Skeletal muscle satellite cell (primary cell): ENCODE measurements around the gene POU5F2.

Experiments used
- H3K27me3 ChIP-seq: 2 replicates; pipeline ENCODE4 v1.7.0; 2013; ENCODE audit warnings: low read length; ENCODE audit not compliant: control insufficient read depth, insufficient read depth
- H3K36me3 ChIP-seq: 2 replicates; pipeline ENCODE4 v1.7.0; 2013; ENCODE audit warnings: mild to moderate bottlenecking, control low read depth, low read length; ENCODE audit not compliant: insufficient read depth
- H3K4me1 ChIP-seq: 2 replicates; pipeline ENCODE4 v1.7.0; 2013; ENCODE audit warnings: low read length; ENCODE audit not compliant: control insufficient read depth, insufficient read depth
- H3K4me2 ChIP-seq: 2 replicates; pipeline ENCODE4 v1.7.0; 2013; ENCODE audit warnings: mild to moderate bottlenecking, low read length
- H3K4me3 ChIP-seq: 2 replicates; pipeline ENCODE4 v1.7.0; 2013; ENCODE audit warnings: low read length
- H3K9ac ChIP-seq: 2 replicates; pipeline ENCODE4 v1.7.0; 2013; ENCODE audit warnings: mild to moderate bottlenecking, low read depth, low read length, moderate library complexity
- H3K9me3 ChIP-seq: replicated peaks from 2 replicates; pipeline ENCODE4 v1.7.0; 2013; ENCODE audit warnings: mild to moderate bottlenecking, control low read depth, low read length

POU5F2 gene

DNA sequence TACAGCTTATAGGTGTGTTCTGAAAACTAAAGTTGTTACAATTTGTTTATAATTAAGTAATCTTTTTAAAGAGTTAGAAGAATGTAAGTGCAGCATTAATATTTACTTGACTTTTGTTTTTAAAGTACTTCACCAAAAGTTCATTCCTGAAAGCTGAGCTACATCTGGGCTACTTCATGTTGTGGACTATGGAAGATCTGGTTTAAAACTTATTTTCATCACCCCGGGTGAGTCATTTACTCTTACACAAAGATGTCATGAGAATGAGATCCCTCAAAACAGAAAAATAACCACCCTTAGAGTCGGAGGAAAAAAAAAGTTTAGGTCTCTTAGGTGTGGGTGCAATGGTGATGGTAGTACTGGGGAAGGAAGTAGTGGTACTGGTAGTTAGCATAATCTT is 5.1 kb downstream of the POU5F2 start:
- Histone ChIP-seq H3K27me3 (no peaks in the 10 kb centered on the region), H3K4me1 (peaks cover 10% of the 10 kb centered on the region), H3K4me3 (no peak overlapping the region), H3K9me3 (no peaks in the 10 kb centered on the region), H3K36me3 (no peaks in the 10 kb centered on the region), H3K4me2 (no peak overlapping the region), H3K9ac (no peak overlapping the region)

DNA sequence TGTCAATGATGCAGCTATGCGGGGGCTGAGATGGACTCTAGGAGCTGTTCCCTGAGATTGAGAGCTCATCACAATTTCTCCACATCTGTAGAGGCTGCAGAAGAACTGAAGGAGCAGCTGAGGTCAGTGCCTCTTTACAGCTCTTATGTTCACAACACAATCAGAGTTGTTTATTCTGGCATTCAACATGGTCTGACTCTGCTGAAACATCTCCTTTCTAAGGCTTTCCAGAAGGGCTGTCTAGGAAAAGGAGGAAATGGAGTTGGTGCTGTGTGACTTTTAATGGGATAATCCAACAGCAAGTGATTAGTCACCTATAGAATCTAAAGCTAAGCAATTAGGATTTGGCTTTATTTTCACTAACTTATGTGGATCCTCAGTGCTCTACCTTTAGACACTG is 6.0 kb downstream of the POU5F2 start:
- H3K4me1 ChIP-seq: peaks cover 10% of the 10 kb centered on the region
- H3K9me3 ChIP-seq: no peaks in the 10 kb centered on the region
- no peaks in the 10 kb centered on the region for H3K36me3 ChIP-seq
- no peaks in the 10 kb centered on the region for H3K27me3 ChIP-seq
- H3K9ac ChIP-seq: no peak overlapping the region
- no peak overlapping the region for H3K4me2 ChIP-seq
- H3K4me3 ChIP-seq: no peak overlapping the region

DNA sequence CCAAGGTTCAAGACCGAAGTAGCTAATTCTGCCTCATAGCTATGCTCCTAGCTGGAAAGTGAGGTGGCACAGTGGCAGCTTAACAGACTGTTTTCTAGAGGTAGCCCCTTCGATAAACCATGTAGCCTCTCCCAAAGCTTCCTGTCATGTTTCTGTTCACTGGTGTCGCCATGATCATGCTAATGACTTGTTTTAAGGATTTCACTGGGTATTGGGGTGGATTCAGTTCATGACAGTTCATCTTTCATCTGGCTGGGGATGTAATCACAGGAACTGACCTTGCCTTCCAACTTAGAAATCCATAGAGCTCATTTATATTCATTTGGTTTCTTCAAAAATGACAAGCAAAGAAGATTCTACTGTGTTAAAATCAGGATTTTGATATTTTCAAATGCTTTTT is 9.4 kb downstream of the POU5F2 start:
- Histone ChIP-seq H3K4me1 (peaks cover 10% of the 10 kb centered on the region), H3K27me3 (no peaks in the 10 kb centered on the region)

DNA sequence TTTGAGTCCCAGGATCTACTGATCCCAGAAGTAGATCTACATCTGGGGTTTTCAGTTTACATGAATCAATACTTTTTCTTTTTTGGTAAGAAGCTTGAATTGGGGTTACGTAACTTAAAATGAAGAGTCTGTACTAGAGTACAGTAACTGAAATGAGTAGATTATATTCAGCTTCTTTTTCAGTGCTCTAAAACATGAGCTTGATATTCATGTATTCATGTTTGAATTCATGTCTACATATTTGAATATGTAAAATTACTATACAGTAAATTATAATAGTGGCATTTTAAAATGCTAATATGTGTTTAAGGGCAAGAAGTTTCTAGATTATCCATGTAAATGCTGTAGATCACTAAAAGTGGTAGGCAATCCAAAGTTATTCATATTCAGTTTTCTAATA is 14.8 kb downstream of the POU5F2 start:
- no peak overlapping the region for H3K9ac ChIP-seq
- H3K27me3 ChIP-seq: no peaks in the 10 kb centered on the region
- H3K4me1 ChIP-seq: no peaks in the 10 kb centered on the region
- no peak overlapping the region for H3K4me3 ChIP-seq
- no peak overlapping the region for H3K4me2 ChIP-seq
- H3K36me3 ChIP-seq: no peaks in the 10 kb centered on the region
- no peaks in the 10 kb centered on the region for H3K9me3 ChIP-seq

More for the DNA sequence above, 9.4 kb downstream of the POU5F2 start:
- no peaks in the 10 kb centered on the region for H3K36me3 ChIP-seq
- no peak overlapping the region for H3K4me3 ChIP-seq
- H3K4me2 ChIP-seq: no peak overlapping the region
- H3K9ac ChIP-seq: no peak overlapping the region
- no peaks in the 10 kb centered on the region for H3K9me3 ChIP-seq

DNA sequence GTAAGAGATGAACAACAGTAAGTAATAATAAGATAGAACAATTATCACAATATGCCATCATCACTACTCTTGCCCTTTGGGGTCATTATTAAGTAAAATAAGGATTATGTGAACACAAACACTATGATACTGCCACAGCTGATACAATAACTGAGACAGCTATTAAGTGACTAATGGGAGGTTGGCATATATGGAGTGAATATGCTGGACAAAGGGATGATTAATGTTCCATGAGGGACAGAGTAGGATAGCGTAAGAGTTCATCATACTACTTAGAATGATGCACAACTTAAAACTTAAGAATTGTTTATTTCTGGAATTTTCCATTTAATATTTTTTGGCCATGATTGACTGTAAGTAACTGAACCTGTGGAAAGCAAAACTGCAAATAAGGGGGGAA is 16.6 kb downstream of the POU5F2 start:
- Histone ChIP-seq H3K9me3 (no peaks in the 10 kb centered on the region), H3K4me1 (no peaks in the 10 kb centered on the region), H3K4me3 (no peak overlapping the region), H3K27me3 (no peaks in the 10 kb centered on the region), H3K4me2 (no peak overlapping the region), H3K9ac (no peak overlapping the region), H3K36me3 (no peaks in the 10 kb centered on the region)

DNA sequence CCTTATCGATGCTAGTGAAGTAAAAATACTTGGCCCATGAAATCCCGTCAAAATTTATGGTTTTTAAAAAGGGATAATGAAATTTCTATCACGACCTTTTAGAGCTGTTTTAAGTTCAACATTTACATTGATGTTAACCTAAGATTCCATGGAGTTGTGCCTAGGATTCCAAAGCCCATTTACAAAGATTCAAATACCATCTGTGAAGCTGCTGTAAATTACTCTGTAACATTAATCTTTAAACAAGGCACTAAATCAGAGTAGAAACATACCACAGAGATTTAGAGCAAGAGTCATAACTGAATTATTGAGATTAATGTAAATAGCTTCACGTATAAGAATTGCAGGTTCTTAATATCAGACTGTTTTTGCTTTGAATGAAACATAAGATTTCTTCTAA is 17.7 kb downstream of the POU5F2 start:
- H3K4me2 ChIP-seq: no peak overlapping the region
- no peaks in the 10 kb centered on the region for H3K27me3 ChIP-seq
- H3K9me3 ChIP-seq: no peaks in the 10 kb centered on the region
- H3K36me3 ChIP-seq: no peaks in the 10 kb centered on the region
- H3K4me3 ChIP-seq: no peak overlapping the region
- no peak overlapping the region for H3K9ac ChIP-seq
- H3K4me1 ChIP-seq: no peaks in the 10 kb centered on the region

DNA sequence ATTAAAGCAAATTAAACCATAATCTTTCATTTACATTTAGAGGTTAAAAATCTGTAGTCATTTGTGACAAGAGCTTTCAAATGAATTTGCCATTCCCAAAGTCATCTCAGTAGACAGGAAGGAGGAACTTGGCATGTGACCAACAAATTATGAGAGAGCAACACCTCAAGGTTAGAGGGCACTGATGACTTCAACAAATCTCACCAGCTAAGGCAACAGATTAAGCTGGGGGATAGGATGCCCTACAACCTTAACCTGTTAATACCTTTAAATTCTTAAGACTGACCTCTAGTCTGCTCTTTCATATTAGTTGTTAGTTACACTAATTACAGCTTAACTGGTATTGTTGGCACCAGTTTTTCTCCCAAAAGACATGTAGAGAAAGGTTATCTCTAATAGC is 18.4 kb downstream of the POU5F2 start:
- H3K4me2 ChIP-seq: no peak overlapping the region
- no peaks in the 10 kb centered on the region for H3K36me3 ChIP-seq
- no peak overlapping the region for H3K9ac ChIP-seq
- no peaks in the 10 kb centered on the region for H3K9me3 ChIP-seq
- H3K27me3 ChIP-seq: no peaks in the 10 kb centered on the region
- no peaks in the 10 kb centered on the region for H3K4me1 ChIP-seq
- no peak overlapping the region for H3K4me3 ChIP-seq

DNA sequence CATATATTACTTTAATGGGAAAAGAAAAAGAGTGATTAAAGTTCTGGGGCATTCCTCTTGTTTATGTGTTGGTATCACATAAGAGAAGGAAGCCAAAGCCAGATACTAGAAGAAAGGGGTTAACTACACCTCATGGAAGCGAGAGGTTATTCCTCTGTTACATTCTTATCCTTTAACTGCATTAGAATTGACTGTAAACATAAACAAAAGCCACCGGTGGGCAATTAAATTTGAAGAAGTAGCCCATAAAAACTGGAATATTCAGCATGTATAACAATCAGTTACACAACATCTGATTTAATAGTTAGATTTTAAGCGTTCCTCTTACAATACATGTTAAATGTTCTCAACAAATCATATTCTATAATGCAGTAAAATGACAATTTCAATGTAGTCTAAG is 18.8 kb downstream of the POU5F2 start:
- Histone ChIP-seq H3K4me2 (no peak overlapping the region), H3K9ac (no peak overlapping the region), H3K4me1 (peaks cover under 1% of the 10 kb centered on the region), H3K9me3 (no peaks in the 10 kb centered on the region), H3K27me3 (no peaks in the 10 kb centered on the region), H3K36me3 (no peaks in the 10 kb centered on the region), H3K4me3 (no peak overlapping the region)

DNA sequence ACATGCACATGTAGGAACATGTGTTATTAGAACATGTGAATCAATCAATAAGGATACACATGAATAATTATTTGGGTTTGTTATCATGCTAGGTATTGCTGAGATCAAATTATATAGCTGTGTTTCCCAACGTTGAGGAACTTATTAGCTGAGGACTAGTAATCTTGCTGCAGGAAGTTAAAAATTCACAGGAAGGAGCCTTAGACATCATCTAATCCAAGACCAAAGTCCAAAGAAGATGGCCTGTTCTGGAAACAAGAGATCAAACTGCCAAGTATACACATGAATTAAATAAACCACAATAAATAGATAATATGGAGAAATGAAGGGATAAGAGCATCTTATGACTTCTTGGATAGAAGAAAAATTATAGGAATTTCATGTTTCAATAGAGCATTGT is 19.9 kb downstream of the POU5F2 start:
- Histone ChIP-seq H3K27me3 (no peaks in the 10 kb centered on the region), H3K4me1 (peaks cover 7% of the 10 kb centered on the region), H3K9me3 (no peaks in the 10 kb centered on the region), H3K9ac (no peak overlapping the region), H3K4me2 (no peak overlapping the region), H3K4me3 (no peak overlapping the region), H3K36me3 (no peaks in the 10 kb centered on the region)

DNA sequence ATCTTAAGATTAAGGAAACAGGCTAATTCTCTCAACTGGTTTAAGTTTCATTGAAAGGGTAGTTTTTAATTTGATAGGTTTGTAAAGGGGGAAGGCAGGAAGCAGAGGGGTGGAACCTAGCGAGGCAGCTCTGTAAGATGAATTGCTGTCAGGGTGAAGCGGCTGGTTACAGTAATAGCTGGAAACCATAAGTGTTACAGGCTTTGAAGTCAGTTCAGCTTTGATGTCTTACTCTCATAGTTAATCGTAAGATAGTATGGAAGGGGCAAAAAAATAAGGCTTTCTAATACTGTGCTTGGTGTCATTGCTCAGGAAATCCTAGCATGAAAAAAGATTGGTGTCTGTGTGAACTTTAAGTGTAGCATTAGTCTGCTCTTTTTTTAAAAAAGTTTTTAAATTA is 20.3 kb downstream of the POU5F2 start:
- H3K9me3 ChIP-seq: no peaks in the 10 kb centered on the region
- H3K4me2 ChIP-seq: no peak overlapping the region
- peaks cover 7% of the 10 kb centered on the region for H3K4me1 ChIP-seq
- no peak overlapping the region for H3K9ac ChIP-seq
- H3K27me3 ChIP-seq: no peaks in the 10 kb centered on the region
- H3K36me3 ChIP-seq: no peaks in the 10 kb centered on the region
- no peak overlapping the region for H3K4me3 ChIP-seq

DNA sequence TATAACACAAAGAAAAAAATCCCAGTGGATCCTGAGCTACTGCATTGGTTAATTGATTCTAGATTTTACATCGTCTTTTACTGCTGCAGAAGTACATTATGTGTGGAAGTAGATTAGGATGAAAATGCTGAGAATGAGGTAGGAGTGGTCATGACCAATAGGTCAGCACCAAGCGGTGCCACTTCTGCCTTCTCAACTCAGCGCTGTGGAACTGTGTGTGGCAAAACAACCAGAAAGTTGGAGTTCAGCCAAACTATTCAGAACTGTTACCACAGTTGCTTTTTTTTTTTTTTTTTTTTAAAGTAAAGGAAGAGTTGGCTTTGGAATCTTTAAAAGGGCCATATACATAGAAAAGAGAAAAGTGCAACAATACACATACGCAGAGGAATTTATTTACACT is 24.2 kb downstream of the POU5F2 start:
- Histone ChIP-seq H3K4me1 (peaks cover 7% of the 10 kb centered on the region), H3K4me3 (no peak overlapping the region), H3K9me3 (no peaks in the 10 kb centered on the region), H3K36me3 (no peaks in the 10 kb centered on the region), H3K9ac (no peak overlapping the region), H3K4me2 (peak overlapping the region; percentile 43), H3K27me3 (no peaks in the 10 kb centered on the region)

DNA sequence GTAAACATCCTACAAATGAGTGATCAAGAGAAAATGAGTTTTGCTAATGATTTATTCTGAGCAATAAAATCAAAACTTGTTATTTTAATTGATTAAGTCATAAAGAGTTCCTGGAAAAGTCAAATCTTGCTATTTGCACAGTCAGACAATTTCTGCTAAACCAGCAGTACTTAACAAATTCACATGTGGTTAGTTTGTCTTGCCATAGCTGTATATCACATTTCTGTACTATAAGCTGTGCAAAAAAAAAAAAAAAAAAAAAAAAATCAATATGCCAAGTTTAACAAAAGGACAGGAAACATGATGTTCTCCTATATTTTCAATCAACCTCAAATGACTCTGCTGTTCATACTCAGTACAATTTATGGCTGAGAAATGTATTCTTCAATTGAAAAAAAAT is 24.9 kb downstream of the POU5F2 start:
- H3K9me3 ChIP-seq: no peaks in the 10 kb centered on the region
- H3K9ac ChIP-seq: no peak overlapping the region
- no peaks in the 10 kb centered on the region for H3K27me3 ChIP-seq
- H3K36me3 ChIP-seq: no peaks in the 10 kb centered on the region
- H3K4me2 ChIP-seq: no peak overlapping the region
- H3K4me1 ChIP-seq: peaks cover 7% of the 10 kb centered on the region
- H3K4me3 ChIP-seq: no peak overlapping the region
